ENCODE measurements around the gene PYGB.
"Not testable (repeated sequence)": the region's sequence is repeated elsewhere in the genome, so short reads cannot be mapped to it uniquely, and the experiment has no call there.

Gene PYGB

GRCh38 chr20:25249198-25249931 is 1.5 kb downstream of the PYGB start:
- no peak for DNase-seq

GRCh38 chr20:25250508-25250907 is 2.6 kb downstream of the PYGB start:
- DNase-seq: no peak

GRCh38 chr20:25251019-25251418 is 3.1 kb downstream of the PYGB start:
- DNase-seq: no peak

- no peak for DNase-seq
Measured at GRCh38 chr20:25251558-25251957, 3.7 kb downstream of the PYGB start.

GRCh38 chr20:25252230-25252651 is 4.4 kb downstream of the PYGB start:
- no peak for DNase-seq

- peak; percentile 16 for DNase-seq
Measured at GRCh38 chr20:25252686-25253421, 5.0 kb downstream of the PYGB start.

GRCh38 chr20:25253606-25254275 is 5.9 kb downstream of the PYGB start:
- no peak for DNase-seq

- DNase-seq: no peak
Measured at GRCh38 chr20:25254571-25254970, 6.7 kb downstream of the PYGB start.

GRCh38 chr20:25254986-25255680 is 7.2 kb downstream of the PYGB start:
- no peak for DNase-seq

- DNase-seq: no peak
Measured at GRCh38 chr20:25256226-25256859, 8.5 kb downstream of the PYGB start.

GRCh38 chr20:25257130-25257529 is 9.2 kb downstream of the PYGB start:
- DNase-seq: no peak

- DNase-seq: no peak
Measured at GRCh38 chr20:25257756-25258475, 10.0 kb downstream of the PYGB start.

GRCh38 chr20:25258476-25258805 is 10.6 kb downstream of the PYGB start:
- DNase-seq: no peak

GRCh38 chr20:25258828-25259227 is 10.9 kb downstream of the PYGB start:
- no peak for DNase-seq

- DNase-seq: no peak
Measured at GRCh38 chr20:25259358-25259757, 11.5 kb downstream of the PYGB start.

GRCh38 chr20:25259788-25260254 is 11.9 kb downstream of the PYGB start:
- no peak for DNase-seq

GRCh38 chr20:25260770-25261437 is 13.0 kb downstream of the PYGB start:
- DNase-seq: not testable (repeated sequence)

GRCh38 chr20:25269057-25269832 is 21.4 kb downstream of the PYGB start:
- DNase-seq: no peak

- DNase-seq: no peak
Measured at GRCh38 chr20:25269833-25270170, 21.9 kb downstream of the PYGB start.

GRCh38 chr20:25270829-25271251 is 23.0 kb downstream of the PYGB start:
- no peak for DNase-seq

Data from NCI-H1105 (cell line).